Esophagus squamous epithelium (tissue), 4 donors: Measurements from ENCODE around the gene KCNG4.

Experiments
- POLR2A ChIP-seq, 4 donors: fragments of 450-650 bp; IDR thresholded peaks; one replicate each; pipeline ENCODE4 v1.6.1; 2017; ENCODE audit warnings: antibody characterized with exemption in 4 of 4, mild to moderate bottlenecking in 4 of 4, moderate library complexity in 3 of 4
- TF ChIP-seq, protein P1 (sequence below), 6 experiments: fragments of 450-650 bp in 4 of 6; fragments of 200-600 bp in 2 of 6; sonication (generic) in 2 of 6; IDR thresholded peaks; one replicate each; pipeline ENCODE4 v1.5.1; 2016 to 2019; ENCODE audit warnings: antibody characterized with exemption in 6 of 6, mild to moderate bottlenecking in 4 of 6, moderate library complexity in 4 of 6

DNA sequence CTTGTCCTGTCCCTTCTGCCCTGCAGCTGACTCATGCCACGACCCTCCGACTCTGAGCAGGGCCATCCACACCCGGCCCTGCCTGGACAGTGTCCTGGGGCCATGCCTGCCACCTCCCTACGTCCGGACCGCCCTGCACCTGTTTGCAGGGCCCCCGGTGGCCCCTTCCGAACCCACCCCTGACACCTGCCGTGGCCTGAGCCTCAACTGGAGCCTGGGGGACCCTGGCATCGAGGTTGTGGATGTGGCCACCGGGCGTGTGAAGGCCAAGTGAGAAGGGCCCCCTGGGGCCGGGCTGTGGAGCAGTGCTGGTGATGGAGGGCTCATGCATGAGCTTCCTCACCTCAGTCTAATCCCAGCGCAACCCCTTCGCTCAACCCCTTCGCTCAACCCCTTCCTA is 43.7 kb downstream of the KCNG4 start:
- no peak for TF ChIP-seq POLR2A (IDR thresholded peaks at IDR 0.05)
- TF ChIP-seq, protein P1, sequence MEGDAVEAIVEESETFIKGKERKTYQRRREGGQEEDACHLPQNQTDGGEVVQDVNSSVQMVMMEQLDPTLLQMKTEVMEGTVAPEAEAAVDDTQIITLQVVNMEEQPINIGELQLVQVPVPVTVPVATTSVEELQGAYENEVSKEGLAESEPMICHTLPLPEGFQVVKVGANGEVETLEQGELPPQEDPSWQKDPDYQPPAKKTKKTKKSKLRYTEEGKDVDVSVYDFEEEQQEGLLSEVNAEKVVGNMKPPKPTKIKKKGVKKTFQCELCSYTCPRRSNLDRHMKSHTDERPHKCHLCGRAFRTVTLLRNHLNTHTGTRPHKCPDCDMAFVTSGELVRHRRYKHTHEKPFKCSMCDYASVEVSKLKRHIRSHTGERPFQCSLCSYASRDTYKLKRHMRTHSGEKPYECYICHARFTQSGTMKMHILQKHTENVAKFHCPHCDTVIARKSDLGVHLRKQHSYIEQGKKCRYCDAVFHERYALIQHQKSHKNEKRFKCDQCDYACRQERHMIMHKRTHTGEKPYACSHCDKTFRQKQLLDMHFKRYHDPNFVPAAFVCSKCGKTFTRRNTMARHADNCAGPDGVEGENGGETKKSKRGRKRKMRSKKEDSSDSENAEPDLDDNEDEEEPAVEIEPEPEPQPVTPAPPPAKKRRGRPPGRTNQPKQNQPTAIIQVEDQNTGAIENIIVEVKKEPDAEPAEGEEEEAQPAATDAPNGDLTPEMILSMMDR (IDR thresholded peaks at IDR 0.05): no peak
